Uterus (tissue), 2 donors: ENCODE measurements around the gene RWDD1.

Experiments used
- POLR2A ChIP-seq, 2 donors: fragments of 450-650 bp; IDR thresholded peaks; one replicate each; pipeline ENCODE4 v1.6.1; 2016; ENCODE audit warnings: antibody characterized with exemption in 2 of 2, mild to moderate bottlenecking in 1 of 2, moderate library complexity in 1 of 2
- TF ChIP-seq, protein P1 (sequence below), 4 experiments: fragments of 200-600 bp in 2 of 4; fragments of 450-650 bp in 2 of 4; sonication (generic) in 2 of 4; IDR thresholded peaks; one replicate each; pipeline ENCODE4 v1.5.1; 2016 to 2019; ENCODE audit warnings: antibody characterized with exemption in 4 of 4, mild to moderate bottlenecking in 2 of 4, moderate library complexity in 1 of 4

DNA sequence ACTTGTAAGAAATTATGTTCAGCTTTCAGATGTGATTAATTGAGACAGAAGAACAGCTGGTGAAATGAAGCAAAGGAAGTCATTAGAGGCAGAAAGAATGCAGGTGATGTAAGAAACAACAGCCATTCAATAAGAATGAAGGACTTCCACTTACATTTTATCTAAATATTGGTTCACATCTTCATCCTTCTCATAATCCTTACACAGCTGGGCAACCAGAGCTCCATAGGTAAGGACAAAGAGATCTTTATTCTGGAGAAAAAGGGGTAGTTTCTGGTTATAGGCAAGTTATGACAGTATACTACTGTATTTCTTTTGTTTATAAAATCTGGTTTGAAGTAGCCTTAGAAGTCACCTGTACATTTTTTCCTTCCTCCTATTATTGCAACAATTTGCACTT, 28.2 kb upstream of the RWDD1 start:
- TF ChIP-seq, protein P1, sequence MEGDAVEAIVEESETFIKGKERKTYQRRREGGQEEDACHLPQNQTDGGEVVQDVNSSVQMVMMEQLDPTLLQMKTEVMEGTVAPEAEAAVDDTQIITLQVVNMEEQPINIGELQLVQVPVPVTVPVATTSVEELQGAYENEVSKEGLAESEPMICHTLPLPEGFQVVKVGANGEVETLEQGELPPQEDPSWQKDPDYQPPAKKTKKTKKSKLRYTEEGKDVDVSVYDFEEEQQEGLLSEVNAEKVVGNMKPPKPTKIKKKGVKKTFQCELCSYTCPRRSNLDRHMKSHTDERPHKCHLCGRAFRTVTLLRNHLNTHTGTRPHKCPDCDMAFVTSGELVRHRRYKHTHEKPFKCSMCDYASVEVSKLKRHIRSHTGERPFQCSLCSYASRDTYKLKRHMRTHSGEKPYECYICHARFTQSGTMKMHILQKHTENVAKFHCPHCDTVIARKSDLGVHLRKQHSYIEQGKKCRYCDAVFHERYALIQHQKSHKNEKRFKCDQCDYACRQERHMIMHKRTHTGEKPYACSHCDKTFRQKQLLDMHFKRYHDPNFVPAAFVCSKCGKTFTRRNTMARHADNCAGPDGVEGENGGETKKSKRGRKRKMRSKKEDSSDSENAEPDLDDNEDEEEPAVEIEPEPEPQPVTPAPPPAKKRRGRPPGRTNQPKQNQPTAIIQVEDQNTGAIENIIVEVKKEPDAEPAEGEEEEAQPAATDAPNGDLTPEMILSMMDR (IDR thresholded peaks at IDR 0.05), result no peak
- no peak for TF ChIP-seq POLR2A (IDR thresholded peaks at IDR 0.05)
